ENCODE measurements around the gene KLF2.
"Not testable (repeated sequence)": the region's sequence is repeated elsewhere in the genome, so short reads cannot be mapped to it uniquely, and the experiment has no call there.

The KLF2 gene

DNA sequence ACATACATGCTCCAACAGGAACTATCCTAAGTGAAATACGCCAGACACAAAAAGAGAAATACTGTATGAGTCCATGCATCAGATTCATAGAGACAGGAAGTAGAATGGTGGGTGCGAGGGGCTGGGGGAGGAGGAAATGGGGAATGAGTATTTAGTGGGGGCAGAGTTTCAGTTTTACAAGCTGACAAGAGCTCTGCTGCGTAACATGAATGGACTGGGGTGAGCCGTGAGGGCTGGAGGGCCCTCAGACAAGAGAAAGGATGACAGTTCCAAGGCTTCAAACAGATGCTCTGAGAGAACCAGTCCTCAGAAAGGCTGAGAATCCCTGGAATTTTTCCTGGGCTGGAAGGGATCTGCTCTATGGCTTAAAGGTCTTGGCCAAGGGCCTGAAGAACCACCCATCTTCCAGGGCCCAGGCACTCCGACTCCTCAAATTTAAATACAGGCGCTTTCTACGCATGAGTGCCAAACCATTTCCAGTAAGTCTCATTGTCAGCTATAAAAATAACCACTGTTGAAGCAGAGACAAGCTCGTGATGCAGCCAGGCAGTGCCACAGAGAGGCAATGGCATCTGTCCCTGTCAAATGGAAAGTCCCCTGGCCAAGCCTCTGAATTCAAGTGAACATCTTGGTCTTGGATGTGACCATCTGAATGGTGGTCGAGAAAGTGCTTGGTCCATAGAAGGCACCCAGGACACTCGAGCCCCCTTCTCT, 17.5 kb downstream of the KLF2 start:
- TF ChIP-seq CTCF (IDR thresholded peaks at IDR 0.05; ENCODE audit: low read length) (no peak), EZH2 (IDR thresholded peaks at IDR 0.05; ENCODE audit: borderline replicate concordance, low read length) (no peak)

DNA sequence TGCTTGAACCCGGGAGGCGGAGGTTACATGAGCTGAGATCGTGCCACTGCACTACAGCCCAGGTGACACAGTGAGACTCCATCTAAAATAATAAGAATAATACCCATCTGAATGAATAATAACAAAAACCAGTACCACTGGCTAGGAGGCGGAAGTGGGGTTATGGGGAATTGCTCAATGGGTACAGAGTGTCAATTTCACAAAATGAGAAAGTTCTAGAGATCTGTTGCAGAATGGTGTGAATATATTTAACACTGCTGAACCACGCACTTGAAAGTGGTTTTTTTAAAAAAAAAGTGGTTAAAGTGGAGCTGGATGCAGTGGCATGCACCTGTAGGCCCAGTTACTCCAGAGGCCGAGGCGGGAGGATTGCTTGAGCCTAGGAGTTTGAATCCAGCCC, 18.5 kb downstream of the KLF2 start:
- Histone ChIP-seq H3K4me2 (ENCODE audit: low read length) (no peak overlapping the region), H3K9ac (ENCODE audit: low read length) (no peak overlapping the region), H3K4me1 (ENCODE audit: insufficient read depth, low read length, severe bottlenecking) (no peaks in the 10 kb centered on the region), H3K9me3 (ENCODE audit: low read length) (no peaks in the 10 kb centered on the region), H2AFZ (ENCODE audit: low read length) (no peak overlapping the region), H3F3A (ENCODE audit: insufficient read depth, low read length) (no peaks in the 10 kb centered on the region), H3K27ac (ENCODE audit: low read depth, low read length, poor library complexity, severe bottlenecking) (no peak overlapping the region), H3K4me3 (ENCODE audit: low read depth, low read length, poor library complexity, severe bottlenecking) (no peak overlapping the region), H3K27me3 (ENCODE audit: insufficient read depth, low read length) (peaks cover 7% of the 10 kb centered on the region; the same call in 1 of the 2 replicates), H4K20me1 (ENCODE audit: insufficient read depth, low read length) (no peaks in the 10 kb centered on the region), H3K79me2 (ENCODE audit: insufficient read depth, low read length) (no peaks in the 10 kb centered on the region), H3K9me2 (ENCODE audit: low read depth, low read length) (no peaks in the 10 kb centered on the region), H3K36me3 (ENCODE audit: insufficient read depth, low read length) (no peaks in the 10 kb centered on the region)
- no peak for TF ChIP-seq CTCF (IDR thresholded peaks at IDR 0.05; ENCODE audit: low read length)

More for the DNA sequence above, 17.5 kb downstream of the KLF2 start:
- Histone ChIP-seq H2AFZ (ENCODE audit: low read length) (no peak overlapping the region), H3K36me3 (ENCODE audit: insufficient read depth, low read length) (no peaks in the 10 kb centered on the region), H3F3A (ENCODE audit: insufficient read depth, low read length) (no peaks in the 10 kb centered on the region), H3K9me2 (ENCODE audit: low read depth, low read length) (no peaks in the 10 kb centered on the region), H3K4me2 (ENCODE audit: low read length) (no peak overlapping the region), H4K20me1 (ENCODE audit: insufficient read depth, low read length) (no peaks in the 10 kb centered on the region), H3K4me1 (ENCODE audit: insufficient read depth, low read length, severe bottlenecking) (no peaks in the 10 kb centered on the region), H3K79me2 (ENCODE audit: insufficient read depth, low read length) (no peaks in the 10 kb centered on the region), H3K27me3 (ENCODE audit: insufficient read depth, low read length) (peaks cover 12% of the 10 kb centered on the region; the same call in 1 of the 2 replicates), H3K9me3 (ENCODE audit: low read length) (no peaks in the 10 kb centered on the region), H3K27ac (ENCODE audit: low read depth, low read length, poor library complexity, severe bottlenecking) (no peak overlapping the region), H3K4me3 (ENCODE audit: low read depth, low read length, poor library complexity, severe bottlenecking) (no peak overlapping the region), H3K9ac (ENCODE audit: low read length) (no peak overlapping the region)

DNA sequence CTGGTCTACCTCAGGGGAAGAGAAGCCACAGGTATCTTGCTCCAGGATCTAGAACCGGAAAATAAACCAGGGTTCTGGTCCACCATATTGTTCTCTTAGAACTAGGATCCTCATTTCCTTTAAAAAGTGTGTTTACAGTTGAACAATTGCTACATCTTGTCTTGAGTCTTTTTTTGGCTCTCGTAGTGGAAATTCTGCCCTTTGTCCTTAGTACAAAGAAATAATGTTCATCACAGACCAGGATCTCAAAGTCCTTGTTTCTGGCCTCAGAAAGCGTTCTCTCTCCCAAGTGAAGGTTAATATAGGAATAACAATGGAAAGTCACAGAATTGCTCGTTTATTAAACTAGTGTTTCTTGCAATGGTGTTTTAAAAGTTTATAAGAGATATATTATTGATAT, 20.8 kb downstream of the KLF2 start:
- Histone ChIP-seq H3K79me2 (ENCODE audit: insufficient read depth, low read length) (no peaks in the 10 kb centered on the region), H3K9me3 (ENCODE audit: low read length) (no peaks in the 10 kb centered on the region), H3F3A (ENCODE audit: insufficient read depth, low read length) (no peaks in the 10 kb centered on the region), H3K4me3 (ENCODE audit: low read depth, low read length, poor library complexity, severe bottlenecking) (no peak overlapping the region), H3K27ac (ENCODE audit: low read depth, low read length, poor library complexity, severe bottlenecking) (no peak overlapping the region), H3K4me1 (ENCODE audit: insufficient read depth, low read length, severe bottlenecking) (no peaks in the 10 kb centered on the region), H3K9ac (ENCODE audit: low read length) (no peak overlapping the region), H3K4me2 (ENCODE audit: low read length) (no peak overlapping the region), H2AFZ (ENCODE audit: low read length) (no peak overlapping the region), H3K27me3 (ENCODE audit: insufficient read depth, low read length) (no peaks in the 10 kb centered on the region; the same call in 1 of the 2 replicates), H3K9me2 (ENCODE audit: low read depth, low read length) (no peaks in the 10 kb centered on the region), H4K20me1 (ENCODE audit: insufficient read depth, low read length) (no peaks in the 10 kb centered on the region), H3K36me3 (ENCODE audit: insufficient read depth, low read length) (no peaks in the 10 kb centered on the region)
- no peak for TF ChIP-seq CTCF (IDR thresholded peaks at IDR 0.05; ENCODE audit: low read length)
- no peak for TF ChIP-seq EZH2 (IDR thresholded peaks at IDR 0.05; ENCODE audit: borderline replicate concordance, low read length)

- not testable (repeated sequence) for H3K79me2 ChIP-seq (ENCODE audit: insufficient read depth, low read length); H3K9me2 ChIP-seq (ENCODE audit: low read depth, low read length); H3K36me3 ChIP-seq (ENCODE audit: insufficient read depth, low read length); H4K20me1 ChIP-seq (ENCODE audit: insufficient read depth, low read length); H2AFZ ChIP-seq (ENCODE audit: low read length); H3K27ac ChIP-seq (ENCODE audit: low read depth, low read length, poor library complexity, severe bottlenecking); H3K27me3 ChIP-seq (ENCODE audit: insufficient read depth, low read length); H3K9ac ChIP-seq (ENCODE audit: low read length); H3K4me3 ChIP-seq (ENCODE audit: low read depth, low read length, poor library complexity, severe bottlenecking); H3K4me1 ChIP-seq (ENCODE audit: insufficient read depth, low read length, severe bottlenecking); H3K9me3 ChIP-seq (ENCODE audit: low read length); H3F3A ChIP-seq (ENCODE audit: insufficient read depth, low read length); H3K4me2 ChIP-seq (ENCODE audit: low read length)
These were observed 22.5 kb downstream of the KLF2 start for GRCh38 chr19:16347099-16347498.

Measured in OCI-LY1 (cell line).